ENCODE results near the gene NCAM1.

Gene NCAM1

GRCh38 chr11:113174882-113175281 lies 213.7 kb downstream of the NCAM1 start:
- DNase-seq: peak; percentile 26

- DNase-seq: peak; percentile 93
Observed at GRCh38 chr11:113176599-113177360, 215.6 kb downstream of the NCAM1 start.

- peak; percentile 39 for DNase-seq
Observed at GRCh38 chr11:113177671-113178070, 216.5 kb downstream of the NCAM1 start.

DNA sequence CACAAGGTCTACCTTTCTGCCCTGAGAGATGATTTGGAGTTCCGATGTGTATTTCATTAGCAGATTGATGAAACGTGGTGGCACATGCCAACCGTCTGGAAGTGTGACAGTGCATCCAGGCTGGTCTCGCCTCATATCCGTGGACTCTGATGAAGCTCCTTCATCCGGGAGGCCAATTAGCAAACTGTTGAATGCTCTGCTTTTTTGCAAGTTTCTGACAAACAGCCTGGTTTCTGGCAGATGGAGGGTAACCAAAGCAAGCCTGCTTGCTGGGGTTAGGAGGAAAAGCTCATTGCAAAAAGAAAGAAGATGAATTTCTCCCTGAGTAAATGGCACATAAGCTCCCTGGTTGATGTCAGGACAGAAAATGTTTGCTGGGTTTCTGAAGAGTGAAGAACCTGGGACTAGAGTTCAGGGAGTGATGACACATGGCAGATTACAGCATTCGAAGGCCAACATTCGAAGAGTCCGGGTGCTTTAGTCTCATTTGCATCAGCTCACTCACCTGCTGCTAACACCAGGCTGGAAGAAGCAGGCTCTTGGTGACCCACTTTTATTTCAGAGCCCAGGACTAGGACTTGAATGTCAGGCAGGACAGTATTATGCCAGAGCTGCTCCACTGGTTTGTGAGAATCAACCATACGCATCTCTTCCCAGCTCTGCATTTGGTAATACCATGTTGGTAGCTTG lies 217.3 kb downstream of the NCAM1 start:
- DNase-seq: no peak

DNA sequence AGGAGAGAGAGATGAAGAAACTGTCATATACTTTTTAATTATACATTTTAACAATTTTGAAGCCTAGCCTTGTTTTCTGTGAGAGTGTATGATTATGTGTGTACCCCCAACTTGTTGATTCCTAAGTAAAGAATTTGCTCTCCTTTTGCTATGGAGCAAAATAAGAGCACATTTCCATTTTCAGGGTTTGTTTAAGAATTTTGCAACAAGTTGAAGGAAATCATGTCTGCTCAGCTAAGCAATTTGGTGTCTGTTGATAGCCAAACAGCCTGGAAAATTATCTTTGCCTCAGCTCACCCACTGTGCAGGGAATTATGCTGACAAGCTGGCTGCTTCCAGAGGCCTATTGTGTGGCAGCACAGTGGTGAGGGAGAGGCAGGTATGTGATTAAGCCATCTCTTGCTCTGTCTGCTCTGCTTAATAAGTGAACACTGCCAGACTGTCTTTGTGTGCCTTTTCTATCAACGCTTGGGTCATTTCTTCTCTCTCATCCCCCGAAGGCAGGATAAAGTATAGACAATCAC lies 218.0 kb downstream of the NCAM1 start:
- DNase-seq: no peak

DNA sequence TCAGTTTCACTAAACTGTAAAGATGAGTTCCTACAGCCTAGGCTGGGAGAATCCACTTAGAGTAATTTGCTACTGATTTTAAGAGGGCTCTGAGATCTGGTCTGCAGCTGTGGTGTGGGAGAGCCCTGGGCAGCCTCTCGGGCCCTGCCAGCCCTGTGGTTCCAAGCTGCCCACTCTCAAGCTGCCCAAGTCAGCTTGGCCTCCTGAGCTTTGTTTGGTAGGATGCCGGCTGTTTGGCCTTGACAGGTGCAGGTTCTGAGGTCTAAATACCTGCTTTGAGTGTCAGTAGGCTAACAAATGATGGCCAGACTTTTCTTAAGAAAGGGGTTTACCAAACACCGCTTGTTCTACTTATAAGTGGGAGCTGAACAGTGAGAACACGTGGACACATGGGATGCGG lies 219.9 kb downstream of the NCAM1 start:
- DNase-seq: no peak

GRCh38 chr11:113182288-113182687 lies 221.1 kb downstream of the NCAM1 start:
- no peak for DNase-seq

DNA sequence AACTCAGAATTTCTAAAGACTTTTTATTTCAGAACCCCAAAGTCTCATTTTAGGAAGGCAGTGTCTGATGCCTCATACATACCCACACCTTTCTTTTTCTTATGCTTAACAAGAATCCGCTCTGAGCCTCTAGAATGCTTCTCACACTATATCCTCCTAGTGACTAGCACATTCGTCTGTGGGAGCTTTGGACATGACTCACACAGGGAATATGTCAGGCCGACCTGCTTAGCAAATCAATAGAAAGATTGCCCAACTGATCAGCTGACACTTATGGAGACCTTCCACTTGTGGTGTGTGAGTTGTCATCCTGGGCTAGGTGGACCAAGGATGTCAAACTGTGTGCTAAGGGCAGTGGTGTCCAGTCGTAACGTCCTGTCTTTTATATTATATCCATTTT lies 223.3 kb downstream of the NCAM1 start:
- DNase-seq: peak; percentile 84

- DNase-seq: no peak
Observed at GRCh38 chr11:113188371-113188834, 227.2 kb downstream of the NCAM1 start.

- peak; percentile 97 for DNase-seq
Observed at GRCh38 chr11:113189909-113190667, 228.9 kb downstream of the NCAM1 start.

- DNase-seq: no peak
Observed at GRCh38 chr11:113192121-113192925, 231.1 kb downstream of the NCAM1 start.

DNA sequence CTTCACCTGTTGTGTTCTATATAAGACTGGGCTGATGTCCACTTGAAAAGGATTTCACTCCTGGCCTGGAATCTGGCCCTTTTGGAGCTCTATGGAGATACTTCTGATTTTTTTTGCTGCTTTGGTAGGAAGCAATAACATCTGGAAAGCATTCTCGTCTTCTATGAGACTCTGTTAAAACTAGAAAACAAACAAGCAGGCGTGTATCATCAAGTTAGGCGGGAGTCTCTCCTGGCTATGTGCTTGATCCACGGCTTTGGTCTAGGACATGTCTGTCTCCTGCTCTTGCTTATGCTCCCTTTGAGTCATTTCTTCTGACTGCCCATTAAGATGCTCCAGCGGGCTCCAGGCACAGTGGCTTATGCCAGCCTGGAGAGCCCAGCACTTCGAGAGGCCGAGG lies 231.8 kb downstream of the NCAM1 start:
- DNase-seq: no peak

GRCh38 chr11:113193946-113194345 lies 232.7 kb downstream of the NCAM1 start:
- DNase-seq: no peak

GRCh38 chr11:113195728-113196127 lies 234.5 kb downstream of the NCAM1 start:
- no peak for DNase-seq

DNA sequence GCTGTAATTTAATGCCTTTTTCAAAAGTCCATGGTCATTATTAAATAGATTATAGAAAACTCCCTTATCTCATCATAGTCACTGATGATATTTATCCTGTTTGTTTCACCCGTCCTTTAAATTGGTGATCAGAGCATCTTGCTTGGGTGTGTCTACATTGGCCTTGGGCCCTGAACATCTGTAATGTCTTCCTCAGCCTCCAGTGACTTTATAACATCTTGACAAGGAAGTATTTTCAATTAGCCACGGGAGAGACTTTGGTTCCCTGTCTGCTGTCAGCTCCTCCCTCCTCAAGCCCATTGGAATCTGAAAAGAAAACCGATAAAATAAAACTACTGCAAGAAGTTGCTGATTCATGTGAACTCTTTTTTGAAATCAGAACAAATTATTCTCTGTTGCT lies 236.2 kb downstream of the NCAM1 start:
- DNase-seq: no peak

DNA sequence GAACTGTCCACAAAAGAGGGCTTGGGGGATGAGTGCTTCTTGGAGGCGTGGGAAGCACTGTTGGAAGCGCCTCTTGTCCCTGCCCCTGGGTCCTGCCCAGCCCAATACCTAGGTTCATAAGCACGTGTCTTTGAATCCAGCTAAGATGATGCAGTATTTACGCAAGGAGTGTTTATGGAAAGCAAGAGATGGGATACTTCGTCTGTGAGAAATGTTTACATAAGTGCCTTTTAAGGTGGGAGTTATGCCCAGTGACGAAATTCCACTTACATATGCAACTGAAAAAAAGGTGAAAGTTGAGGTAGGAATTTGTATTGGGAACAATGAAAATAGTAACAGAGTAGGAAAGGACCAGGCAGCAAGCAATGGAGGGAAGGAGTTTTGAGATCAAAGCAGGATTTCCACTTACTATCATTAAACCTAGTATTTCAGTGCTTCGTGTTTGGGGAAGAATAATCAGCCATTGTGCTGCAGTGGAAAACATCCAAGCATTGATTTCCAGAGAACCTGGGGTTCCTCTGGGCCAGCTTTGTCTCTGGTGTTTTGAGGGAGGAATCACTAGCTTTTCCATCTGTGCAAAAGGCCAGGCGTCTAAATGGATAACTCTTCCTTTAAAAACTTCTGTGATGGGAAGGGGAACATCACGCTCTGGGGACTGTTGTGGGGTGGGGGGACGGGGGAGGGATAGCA lies 237.9 kb downstream of the NCAM1 start:
- DNase-seq: no peak

GRCh38 chr11:113199866-113200265 lies 238.6 kb downstream of the NCAM1 start:
- no peak for DNase-seq

GRCh38 chr11:113201054-113201818 lies 240.0 kb downstream of the NCAM1 start:
- DNase-seq: no peak

- peak; percentile 7 for DNase-seq
Observed at GRCh38 chr11:113202431-113202830, 241.2 kb downstream of the NCAM1 start.

GRCh38 chr11:113203141-113203753 lies 242.0 kb downstream of the NCAM1 start:
- DNase-seq: no peak

Measured in fibroblast of skin of back (primary cell).